H9 (cell line): ENCODE data around the gene MSANTD2. TPM values are rescaled to one million over a fixed set of nuclear protein-coding genes. Genes with fewer than 3 reads are reported as not detected.
A peak's percentile ranks its signal among the peaks of the same experiment; 100 is the strongest.

ENCODE experiments used
- DNase-seq: peaks from one replicate; pipeline ENCODE4 v3.0.0-alpha.2; 2017
- H2AFZ ChIP-seq: one replicate; pipeline ENCODE4 v1.6.1; 2013; ENCODE audit warnings: mild to moderate bottlenecking, low read length, control low read depth, moderate library complexity
- H2AK5ac ChIP-seq: 2 replicates; pipeline ENCODE4 v1.6.1; 2013; ENCODE audit warnings: low read length, control low read depth, mixed read lengths; ENCODE audit not compliant: insufficient read length
- H2BK120ac ChIP-seq: one replicate; pipeline ENCODE4 v1.6.1; 2013; ENCODE audit warnings: low read depth, mild to moderate bottlenecking, low read length, control low read depth, inconsistent platforms; ENCODE audit not compliant: poor library complexity, severe bottlenecking
- H2BK12ac ChIP-seq: 2 replicates; pipeline ENCODE4 v1.6.1; 2013; ENCODE audit warnings: low read length, control low read depth, mixed read lengths, low read depth; ENCODE audit not compliant: insufficient read length
- H2BK15ac ChIP-seq: 2 replicates; pipeline ENCODE4 v1.6.1; 2013; ENCODE audit warnings: low read depth, low read length, control low read depth
- H2BK20ac ChIP-seq: one replicate; pipeline ENCODE4 v1.6.1; 2013; ENCODE audit warnings: low read depth, mild to moderate bottlenecking, low read length, control low read depth, inconsistent platforms; ENCODE audit not compliant: poor library complexity, severe bottlenecking
- H2BK5ac ChIP-seq: 2 replicates; pipeline ENCODE4 v1.6.1; 2013; ENCODE audit warnings: low read length, control low read depth, mixed read lengths; ENCODE audit not compliant: insufficient read length
- H3K14ac ChIP-seq: 2 replicates; pipeline ENCODE4 v1.6.1; 2013; ENCODE audit warnings: low read length, control low read depth; ENCODE audit not compliant: insufficient read depth
- H3K18ac ChIP-seq: 2 replicates; pipeline ENCODE4 v1.6.1; 2013; ENCODE audit warnings: low read depth, mild to moderate bottlenecking, mixed read lengths, low read length, control low read depth; ENCODE audit not compliant: insufficient read length
- H3K23ac ChIP-seq: 2 replicates; pipeline ENCODE4 v1.6.1; 2013; ENCODE audit warnings: low read length, control low read depth, mixed read lengths, low read depth; ENCODE audit not compliant: insufficient read length
- H3K23me2 ChIP-seq: 2 replicates; pipeline ENCODE4 v1.6.1; 2013; ENCODE audit warnings: low read depth, mild to moderate bottlenecking, mixed read lengths, low read length, control low read depth; ENCODE audit not compliant: insufficient read length, poor library complexity, severe bottlenecking
- H3K27ac ChIP-seq: 2 replicates; pipeline ENCODE4 v1.5.1; 2013; ENCODE audit warnings: low read length, control low read depth, mixed read lengths, low read depth; ENCODE audit not compliant: insufficient read length
- H3K27me3 ChIP-seq: 2 replicates; pipeline ENCODE4 v1.6.1; 2013; ENCODE audit warnings: low read length, control low read depth, inconsistent platforms; ENCODE audit not compliant: insufficient read depth
- H3K4ac ChIP-seq: 2 replicates; pipeline ENCODE4 v1.6.1; 2013; ENCODE audit warnings: low read depth, mild to moderate bottlenecking, control low read depth, inconsistent platforms, low read length, moderate library complexity
- H3K4me1 ChIP-seq: 2 replicates; pipeline ENCODE4 v1.6.1; 2013; ENCODE audit warnings: low read length, control low read depth, inconsistent platforms; ENCODE audit not compliant: insufficient read depth
- H3K4me2 ChIP-seq: 2 replicates; pipeline ENCODE4 v1.6.1; 2013; ENCODE audit warnings: low read length, control low read depth, mixed read lengths; ENCODE audit not compliant: insufficient read length, insufficient read depth
- H3K56ac ChIP-seq: 2 replicates; pipeline ENCODE4 v1.6.1; 2013; ENCODE audit warnings: low read depth, mild to moderate bottlenecking, mixed read lengths, low read length, control low read depth; ENCODE audit not compliant: insufficient read length
- H3K79me1 ChIP-seq: 2 replicates; pipeline ENCODE4 v1.6.1; 2013; ENCODE audit warnings: low read depth, mild to moderate bottlenecking, moderate library complexity, low read length, control low read depth, inconsistent platforms; ENCODE audit not compliant: insufficient read depth, poor library complexity, severe bottlenecking
- H3K79me2 ChIP-seq: 2 replicates; pipeline ENCODE4 v1.6.1; 2013; ENCODE audit warnings: low read length, control low read depth, inconsistent platforms; ENCODE audit not compliant: insufficient read depth
- H3K9ac ChIP-seq: 2 replicates; pipeline ENCODE4 v1.6.1; 2013; ENCODE audit warnings: low read length, control low read depth, mixed read lengths; ENCODE audit not compliant: insufficient read length; ENCODE audit errors: extremely low read depth
- H3K9me3 ChIP-seq: one replicate; pipeline ENCODE4 v1.6.1; 2013; ENCODE audit warnings: low read depth, low read length, inconsistent platforms; ENCODE audit not compliant: control insufficient read depth
- H3T11ph ChIP-seq: one replicate; pipeline ENCODE4 v1.6.1; 2013; ENCODE audit warnings: mild to moderate bottlenecking, low read length, control low read depth, inconsistent platforms
- H4K20me1 ChIP-seq: one replicate; pipeline ENCODE4 v1.6.1; 2013; ENCODE audit not compliant: control insufficient read depth, insufficient read length, insufficient read depth
- H4K5ac ChIP-seq: 2 replicates; pipeline ENCODE4 v1.6.1; 2013; ENCODE audit warnings: low read depth, mild to moderate bottlenecking, mixed read lengths, low read length, control low read depth; ENCODE audit not compliant: insufficient read length
- H4K8ac ChIP-seq: replicated peaks from 2 replicates; pipeline ENCODE4 v1.6.1; 2013; ENCODE audit warnings: low read length, control low read depth, mixed read lengths, low read depth; ENCODE audit not compliant: insufficient read length
- H4K91ac ChIP-seq: 2 replicates; pipeline ENCODE4 v1.6.1; 2013; ENCODE audit warnings: low read depth, mild to moderate bottlenecking, moderate library complexity, mixed read lengths, low read length, control low read depth; ENCODE audit not compliant: insufficient read length
- H3K27ac Mint-ChIP-seq, 3 experiments: 2 replicates in 2 of 3; 3 replicates in 1 of 3; pipeline ENCODE4 v1.8.0; 2020 to 2021; ENCODE audit warnings: mixed read lengths in 3 of 3, mild to moderate bottlenecking in 1 of 3, moderate library complexity in 1 of 3
- H3K27me3 Mint-ChIP-seq: 2 replicates; pipeline ENCODE4 v1.8.0; 2021; ENCODE audit warnings: low read depth, mild to moderate bottlenecking, moderate library complexity, mixed read lengths
- H3K36me3 Mint-ChIP-seq, 3 experiments: 2 replicates in 2 of 3; 3 replicates in 1 of 3; pipeline ENCODE4 v1.8.0; 2020 to 2021; ENCODE audit warnings: low read depth in 3 of 3, mixed read lengths in 3 of 3; ENCODE audit not compliant: insufficient read depth in 1 of 3
- H3K4me1 Mint-ChIP-seq, 2 experiments: 2 replicates each; pipeline ENCODE4 v1.8.0; 2020; ENCODE audit warnings: mixed read lengths in 2 of 2
- H3K4me3 Mint-ChIP-seq, 2 experiments: 2 replicates in 1 of 2; 3 replicates in 1 of 2; pipeline ENCODE4 v1.8.0; 2020 to 2021; ENCODE audit warnings: mild to moderate bottlenecking in 2 of 2, mixed read lengths in 2 of 2, moderate library complexity in 1 of 2
- H3K9me3 Mint-ChIP-seq, 2 experiments: 2 replicates in 1 of 2; 3 replicates in 1 of 2; pipeline ENCODE4 v1.8.0; 2020; ENCODE audit warnings: mild to moderate bottlenecking in 2 of 2, mixed read lengths in 2 of 2, moderate library complexity in 1 of 2
- CTCF ChIP-seq: fragments of 200-600 bp; sonication (generic); conservative IDR thresholded peaks from 3 replicates; pipeline ENCODE4 v1.8.0; 2021; ENCODE audit warnings: antibody characterized with exemption, mild to moderate bottlenecking
- WGBS: extraction: QIAGEN DNeasy Blood & Tissue Kit; methylation state at CpG from one replicate; pipeline ENCODE4 v1.1.7; 2013; ENCODE audit warnings: missing lambda C conversion rate, low lambda C conversion rate, mixed read lengths; ENCODE audit not compliant: insufficient read length; ENCODE audit errors: extremely low coverage; 5-methylcytosine and 5-hydroxymethylcytosine counted together
- total RNA-seq: library from RNA; stranded (reverse); gene quantifications from 2 replicates; pipeline ENCODE4 v1.2.1, GENCODE V29; 2021

MSANTD2 gene
- total RNA-seq, 1 experiment from 2014 or later = 18.1 TPM

GRCh38 chr11:124756753-124757227 lies 43.4 kb downstream of the MSANTD2 start:
- no peak overlapping the region for H2BK5ac ChIP-seq
- no peak overlapping the region for H3K4me2 ChIP-seq
- H2AFZ ChIP-seq = no peak overlapping the region
- no peak overlapping the region for H4K8ac ChIP-seq
- no peaks in the 10 kb centered on the region for H4K20me1 ChIP-seq
- peaks cover 90% of the 10 kb centered on the region for H3K27me3 ChIP-seq
- H2BK15ac ChIP-seq = no peak overlapping the region
- no peak overlapping the region for H3K23ac ChIP-seq
- no peak overlapping the region for H3K56ac ChIP-seq
- H3K79me2 ChIP-seq = no peaks in the 10 kb centered on the region
- H3K79me1 ChIP-seq = no peaks in the 10 kb centered on the region
- no peak overlapping the region for H4K91ac ChIP-seq
- WGBS = no CpG with 5 or more reads among the region's 6 CpGs
- H3K27ac ChIP-seq = no peak overlapping the region
- no peak overlapping the region for H3K14ac ChIP-seq
- Mint-ChIP-seq H3K4me1 (peaks cover 32 to 64% of the 10 kb centered on the region in 2 experiments), H3K36me3 (no peaks in the 10 kb centered on the region), H3K9me3 (peaks cover 0 to 9% of the 10 kb centered on the region in 2 experiments; a peak in 3 of 5 replicates), H3K27ac (peak overlapping the region in 1 of 3 experiments; percentile 5; a peak in 1 of 7 replicates), H3K4me3 (no peak overlapping the region), H3K27me3 (peaks cover 69% of the 10 kb centered on the region)
- H3K9ac ChIP-seq = no peak overlapping the region
- no peak overlapping the region for H4K5ac ChIP-seq
- DNase-seq = no peak
- H3K9me3 ChIP-seq = no peaks in the 10 kb centered on the region
- no peak overlapping the region for H3K4ac ChIP-seq
- no peak overlapping the region for H3T11ph ChIP-seq
- no peak overlapping the region for H2BK120ac ChIP-seq
- no peak overlapping the region for H3K18ac ChIP-seq
- H3K4me1 ChIP-seq = peaks cover 3% of the 10 kb centered on the region; the same call in 1 of the 2 replicates
- no peak for TF ChIP-seq CTCF
- peaks cover 16% of the 10 kb centered on the region for H3K23me2 ChIP-seq
- no peak overlapping the region for H2AK5ac ChIP-seq
- no peak overlapping the region for H2BK20ac ChIP-seq
- H2BK12ac ChIP-seq = no peak overlapping the region
